Neutrophil (primary cell): ENCODE measurements around the gene CSTF1.
A peak's percentile ranks its signal among the peaks of the same experiment; 100 is the strongest.

Experiments
- H3K27ac ChIP-seq: fragments of 200-600 bp; sonication (generic); 2 replicates; pipeline ENCODE4 v1.5.1; 2016; ENCODE audit warnings: mild to moderate bottlenecking, moderate library complexity
- H3K27me3 ChIP-seq: fragments of 200-600 bp; sonication (generic); 2 replicates; pipeline ENCODE4 v1.6.0; 2016; ENCODE audit warnings: mild to moderate bottlenecking
- H3K36me3 ChIP-seq: fragments of 200-600 bp; sonication (generic); 2 replicates; pipeline ENCODE4 v1.5.1; 2017
- H3K4me1 ChIP-seq, 2 experiments: fragments of 200-600 bp in 1 of 2; sonication (generic) in 1 of 2; 1 replicate in 1 of 2; 2 replicates in 1 of 2; pipeline versions ENCODE4 v1.5.1 to v1.6.1; 2013 to 2016; ENCODE audit warnings: low read depth in 1 of 2, low read length in 1 of 2, mild to moderate bottlenecking in 1 of 2, moderate library complexity in 1 of 2; ENCODE audit not compliant: control insufficient read depth in 1 of 2, insufficient read depth in 1 of 2
- H3K4me3 ChIP-seq, 2 experiments: fragments of 200-600 bp in 1 of 2; sonication (generic) in 1 of 2; 1 replicate in 1 of 2; 2 replicates in 1 of 2; pipeline ENCODE4 v1.5.1; 2013 to 2016; ENCODE audit warnings: low read depth in 1 of 2, low read length in 1 of 2, mild to moderate bottlenecking in 1 of 2, moderate library complexity in 1 of 2
- H3K9me3 ChIP-seq: fragments of 200-600 bp; sonication (generic); 2 replicates; pipeline ENCODE4 v1.5.1; 2016
- TF ChIP-seq, protein P1 (sequence below): fragments of 200-600 bp; sonication (generic); IDR thresholded peaks from 2 replicates; pipeline ENCODE4 v1.5.1; 2016; ENCODE audit warnings: antibody characterized with exemption

CSTF1 gene

DNA sequence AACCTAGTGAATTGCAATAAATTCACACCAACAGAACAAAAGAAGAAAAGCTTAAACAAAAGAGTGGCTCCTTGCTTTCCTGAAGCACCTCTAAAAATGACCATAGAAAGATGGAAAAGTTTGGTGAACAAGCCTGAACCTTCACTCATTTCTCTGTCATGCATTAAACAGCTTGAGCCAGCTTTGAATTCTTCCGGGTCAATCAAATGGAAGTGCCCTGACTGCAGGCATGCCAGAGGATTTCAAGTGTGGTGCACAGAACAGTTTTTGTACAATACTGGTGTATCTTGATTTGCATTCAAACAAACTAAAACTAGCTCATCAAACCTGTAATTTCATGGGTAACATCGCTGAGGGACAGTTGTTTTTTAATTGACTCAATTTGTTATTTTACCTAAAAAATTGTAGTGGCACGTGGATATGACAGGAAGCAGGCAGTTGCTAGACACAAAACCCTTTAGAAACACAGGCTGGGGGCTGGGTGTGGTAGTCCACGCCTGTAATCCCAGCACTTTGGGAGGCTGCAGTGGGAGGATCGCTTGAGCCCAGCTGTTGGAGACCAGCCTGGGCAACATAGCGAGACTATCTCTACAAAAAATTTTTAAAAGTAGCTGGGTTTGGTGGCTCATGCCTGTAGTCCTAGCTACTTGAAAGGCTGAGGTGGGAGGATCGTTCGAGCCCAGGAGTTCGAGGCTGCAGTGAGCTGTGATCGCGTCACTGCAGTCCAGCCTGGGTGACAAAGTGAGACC lies 28.7 kb downstream of the CSTF1 start:
- H3K27me3 ChIP-seq: no peaks in the 10 kb centered on the region
- H3K4me3 ChIP-seq: peak overlapping the region in 1 of 2 experiments; percentile 35
- TF ChIP-seq, protein P1, sequence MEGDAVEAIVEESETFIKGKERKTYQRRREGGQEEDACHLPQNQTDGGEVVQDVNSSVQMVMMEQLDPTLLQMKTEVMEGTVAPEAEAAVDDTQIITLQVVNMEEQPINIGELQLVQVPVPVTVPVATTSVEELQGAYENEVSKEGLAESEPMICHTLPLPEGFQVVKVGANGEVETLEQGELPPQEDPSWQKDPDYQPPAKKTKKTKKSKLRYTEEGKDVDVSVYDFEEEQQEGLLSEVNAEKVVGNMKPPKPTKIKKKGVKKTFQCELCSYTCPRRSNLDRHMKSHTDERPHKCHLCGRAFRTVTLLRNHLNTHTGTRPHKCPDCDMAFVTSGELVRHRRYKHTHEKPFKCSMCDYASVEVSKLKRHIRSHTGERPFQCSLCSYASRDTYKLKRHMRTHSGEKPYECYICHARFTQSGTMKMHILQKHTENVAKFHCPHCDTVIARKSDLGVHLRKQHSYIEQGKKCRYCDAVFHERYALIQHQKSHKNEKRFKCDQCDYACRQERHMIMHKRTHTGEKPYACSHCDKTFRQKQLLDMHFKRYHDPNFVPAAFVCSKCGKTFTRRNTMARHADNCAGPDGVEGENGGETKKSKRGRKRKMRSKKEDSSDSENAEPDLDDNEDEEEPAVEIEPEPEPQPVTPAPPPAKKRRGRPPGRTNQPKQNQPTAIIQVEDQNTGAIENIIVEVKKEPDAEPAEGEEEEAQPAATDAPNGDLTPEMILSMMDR: no peak
- no peaks in the 10 kb centered on the region for H3K9me3 ChIP-seq
- peaks cover 27% of the 10 kb centered on the region for H3K36me3 ChIP-seq
- H3K27ac ChIP-seq: peak overlapping the region; percentile 97
- H3K4me1 ChIP-seq: peaks cover 97 to 99% of the 10 kb centered on the region in 2 experiments

DNA sequence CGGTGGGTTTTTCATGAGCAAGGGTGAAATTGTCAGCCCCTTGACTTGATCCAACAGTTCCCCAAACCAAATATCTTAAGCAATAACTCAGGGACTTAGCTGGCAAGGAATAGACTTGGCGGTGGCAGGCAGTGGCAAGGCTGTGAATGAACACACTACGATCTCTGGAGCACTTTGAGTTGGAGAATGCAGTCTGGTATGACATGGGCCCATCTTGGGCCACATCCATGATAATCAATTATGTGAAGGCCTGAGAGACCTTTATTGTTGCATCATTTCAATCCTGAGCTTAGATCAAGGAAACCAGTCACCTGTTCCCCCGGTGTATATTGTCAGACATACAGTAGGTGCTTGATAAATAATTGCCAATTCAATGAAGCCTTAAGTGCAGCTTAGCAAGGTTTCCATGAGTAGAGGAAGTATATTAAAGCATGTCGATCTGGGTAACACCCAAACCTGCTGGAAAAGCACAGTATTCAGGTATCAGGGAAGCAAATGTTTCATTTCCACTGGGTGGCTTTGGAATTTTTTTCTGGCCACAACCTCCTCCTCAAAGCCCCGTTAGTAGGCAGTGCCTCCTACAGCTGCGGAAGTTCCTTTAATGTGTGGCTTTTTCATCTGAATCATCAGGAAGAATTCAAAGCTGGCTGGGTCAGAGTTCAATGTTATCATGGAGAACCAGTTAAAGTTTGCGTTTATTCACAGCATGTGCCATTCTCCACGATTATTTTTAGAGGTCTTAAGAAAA lies 29.8 kb downstream of the CSTF1 start:
- H3K27ac ChIP-seq: peak overlapping the region; percentile 97
- no peaks in the 10 kb centered on the region for H3K9me3 ChIP-seq
- TF ChIP-seq, protein P1: no peak
- H3K4me3 ChIP-seq: peak overlapping the region; percentile 10 to 35
- no peaks in the 10 kb centered on the region for H3K27me3 ChIP-seq
- peaks cover 97 to 99% of the 10 kb centered on the region in 2 experiments for H3K4me1 ChIP-seq
- H3K36me3 ChIP-seq: peaks cover 18% of the 10 kb centered on the region

DNA sequence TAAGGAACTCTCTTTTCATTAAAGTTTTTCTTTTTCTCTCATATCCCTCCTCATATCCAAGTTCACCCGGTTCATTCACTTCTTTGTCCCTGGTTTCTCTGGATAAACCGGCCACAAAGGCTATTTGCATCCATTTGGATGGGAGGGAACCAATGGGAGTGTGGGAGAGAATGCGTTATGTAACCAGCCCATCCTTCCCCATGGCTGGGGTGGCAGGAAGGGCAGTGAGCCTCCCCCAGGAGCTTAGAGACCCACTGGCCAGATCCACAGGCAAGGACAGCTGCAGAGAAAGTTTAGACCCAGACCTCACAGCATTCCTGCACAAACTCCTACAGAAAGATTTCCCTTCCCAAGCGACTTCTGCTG lies 30.4 kb downstream of the CSTF1 start:
- TF ChIP-seq, protein P1: no peak
- Histone ChIP-seq H3K27me3 (no peaks in the 10 kb centered on the region), H3K36me3 (peaks cover 17% of the 10 kb centered on the region), H3K9me3 (no peaks in the 10 kb centered on the region), H3K27ac (peak overlapping the region; percentile 97), H3K4me1 (peaks cover 97 to 99% of the 10 kb centered on the region in 2 experiments), H3K4me3 (peak overlapping the region; percentile 10 to 35)

DNA sequence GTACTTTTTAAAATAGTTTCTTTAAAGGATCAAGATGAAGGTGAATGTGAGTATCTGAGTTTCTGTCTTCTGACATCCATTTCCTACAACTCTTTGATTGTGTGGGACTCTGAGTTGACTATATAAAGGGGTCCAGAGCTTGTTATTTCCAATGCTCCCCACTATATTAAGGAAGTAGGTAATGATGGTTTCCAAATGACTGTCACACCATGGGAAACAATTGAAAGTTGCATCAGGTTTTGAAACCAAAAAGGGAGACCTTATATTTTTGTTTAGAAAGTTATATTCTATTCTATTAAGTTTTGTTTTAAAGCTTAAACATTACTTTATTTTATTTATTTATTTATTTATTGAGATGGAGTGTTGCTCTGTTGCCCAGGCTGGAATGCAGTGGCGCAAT lies 30.8 kb downstream of the CSTF1 start:
- H3K9me3 ChIP-seq: no peaks in the 10 kb centered on the region
- TF ChIP-seq, protein P1: no peak
- peaks cover 17% of the 10 kb centered on the region for H3K36me3 ChIP-seq
- H3K4me1 ChIP-seq: peaks cover 97 to 99% of the 10 kb centered on the region in 2 experiments
- H3K4me3 ChIP-seq: peak overlapping the region in 1 of 2 experiments; percentile 35
- H3K27me3 ChIP-seq: no peaks in the 10 kb centered on the region
- H3K27ac ChIP-seq: peak overlapping the region; percentile 97

DNA sequence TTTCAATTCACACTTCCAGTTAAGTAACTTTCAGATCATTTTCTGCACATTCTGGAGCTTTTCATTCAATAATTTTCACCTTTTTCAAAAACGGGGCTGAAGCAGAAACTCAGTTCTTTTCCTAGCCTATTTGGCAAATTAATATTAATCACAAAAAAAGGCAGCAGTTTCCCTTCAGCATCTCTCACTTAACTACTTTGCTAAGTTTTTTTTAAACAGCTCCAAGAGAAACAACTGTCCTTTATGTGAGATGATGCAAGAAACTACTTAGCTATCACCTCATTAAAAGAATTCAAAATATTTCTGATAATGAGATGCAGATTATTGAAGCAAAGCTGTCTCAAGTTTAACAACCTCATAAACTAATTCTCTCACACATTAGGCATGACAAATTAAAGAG lies 31.4 kb downstream of the CSTF1 start:
- TF ChIP-seq, protein P1: no peak
- Histone ChIP-seq H3K27me3 (no peaks in the 10 kb centered on the region), H3K27ac (peak overlapping the region; percentile 97), H3K4me3 (peak overlapping the region in 1 of 2 experiments; percentile 9), H3K4me1 (peaks cover 97 to 99% of the 10 kb centered on the region in 2 experiments), H3K36me3 (peaks cover 17% of the 10 kb centered on the region), H3K9me3 (no peaks in the 10 kb centered on the region)
